ENCODE measurements around the gene C16orf96.

- TF ChIP-seq TCF7L2 (IDR thresholded peaks at IDR 0.05; ENCODE audit: borderline replicate concordance, extremely low read depth, insufficient read depth, insufficient read length) (no peak), EZH2 (IDR thresholded peaks at IDR 0.05) (no peak), CTCF (IDR thresholded peaks at IDR 0.05 in 2 of 3, conservative IDR thresholded peaks at IDR 0.05 in 1 of 3; ENCODE audit: borderline replicate concordance in 1 of 3, insufficient read depth in 1 of 3, low read depth in 2 of 3, low read length in 2 of 3) (0 out of 6 replicates have a peak, but pooled peaks of 1 of the 3 experiments have one; percentile 20), ZNF274 (IDR thresholded peaks at IDR 0.05; ENCODE audit: low read depth, low read length) (no peak), RAD21 (IDR thresholded peaks at IDR 0.05; ENCODE audit: low read depth) (no peak), EZH2phosphoT487 (IDR thresholded peaks at IDR 0.05; ENCODE audit: borderline replicate concordance) (no peak)
Observed at GRCh38 chr16:4612474-4612931, 56.4 kb downstream of the C16orf96 start.
